Loucy (cell line): Measurements from ENCODE around the gene HHIP.

ENCODE experiments used
- H2AFZ ChIP-seq: fragments of 200-600 bp; sonication (generic); 2 replicates; pipeline ENCODE4 v1.6.0; 2016; ENCODE audit warnings: antibody characterized with exemption, mild to moderate bottlenecking, low read length, moderate library complexity
- H3F3A ChIP-seq: fragments of 200-600 bp; 2 replicates; pipeline ENCODE4 v1.6.0; 2016; ENCODE audit warnings: antibody characterized with exemption, low read depth, mild to moderate bottlenecking
- H3K27me3 ChIP-seq: fragments of 200-600 bp; sonication (generic); 2 replicates; pipeline ENCODE4 v1.6.1; 2014; ENCODE audit warnings: low read length, mild to moderate bottlenecking; ENCODE audit not compliant: insufficient read depth, poor library complexity, severe bottlenecking
- H3K36me3 ChIP-seq: fragments of 200-600 bp; sonication (generic); 2 replicates; pipeline ENCODE4 v1.6.1; 2016; ENCODE audit warnings: low read length; ENCODE audit not compliant: insufficient read depth
- H3K4me1 ChIP-seq: fragments of 200-600 bp; sonication (generic); 2 replicates; pipeline ENCODE4 v1.5.1; 2014; ENCODE audit warnings: low read length, mild to moderate bottlenecking; ENCODE audit not compliant: insufficient read depth, poor library complexity, severe bottlenecking
- H3K4me2 ChIP-seq: fragments of 200-600 bp; sonication (generic); 2 replicates; pipeline ENCODE4 v1.6.0; 2014; ENCODE audit warnings: antibody characterized with exemption, low read length, low read depth, mild to moderate bottlenecking; ENCODE audit not compliant: poor library complexity, severe bottlenecking
- H3K4me3 ChIP-seq: fragments of 200-600 bp; sonication (generic); 2 replicates; pipeline ENCODE4 v1.5.1; 2014; ENCODE audit warnings: low read length, mild to moderate bottlenecking, mixed read lengths; ENCODE audit not compliant: poor library complexity, severe bottlenecking
- H3K79me2 ChIP-seq: fragments of 200-600 bp; sonication (generic); 2 replicates; pipeline ENCODE4 v1.6.1; 2014; ENCODE audit warnings: low read length; ENCODE audit not compliant: insufficient read depth
- H3K9ac ChIP-seq: fragments of 200-600 bp; sonication (generic); 2 replicates; pipeline ENCODE4 v1.6.0; 2014; ENCODE audit warnings: mild to moderate bottlenecking, low read depth, low read length, moderate library complexity; ENCODE audit not compliant: poor library complexity, severe bottlenecking
- H3K9me2 ChIP-seq: fragments of 200-600 bp; sonication (generic); replicated peaks from 2 replicates; pipeline ENCODE4 v1.6.1; 2016; ENCODE audit warnings: low read depth, low read length, mixed read lengths
- H3K9me3 ChIP-seq: fragments of 200-600 bp; sonication (generic); 2 replicates; pipeline ENCODE4 v1.6.1; 2014; ENCODE audit warnings: mild to moderate bottlenecking, antibody characterized with exemption, low read length, low read depth; ENCODE audit not compliant: insufficient read depth
- H4K20me1 ChIP-seq: fragments of 200-600 bp; sonication (generic); 2 replicates; pipeline ENCODE4 v1.6.0; 2014; ENCODE audit warnings: antibody characterized with exemption, low read length, mild to moderate bottlenecking; ENCODE audit not compliant: insufficient read depth, poor library complexity, severe bottlenecking
- EZH2phosphoT487 ChIP-seq: fragments of 200-600 bp; IDR thresholded peaks from 2 replicates; pipeline ENCODE4 v1.6.1; 2018; ENCODE audit warnings: antibody characterized with exemption, mild to moderate bottlenecking, moderate library complexity, borderline replicate concordance
- TF ChIP-seq, protein P1 (sequence below): fragments of 200-600 bp; sonication (generic); conservative IDR thresholded peaks from 2 replicates; pipeline ENCODE4 v1.5.1; 2014; ENCODE audit warnings: mild to moderate bottlenecking, antibody characterized with exemption, low read length

The HHIP gene

DNA sequence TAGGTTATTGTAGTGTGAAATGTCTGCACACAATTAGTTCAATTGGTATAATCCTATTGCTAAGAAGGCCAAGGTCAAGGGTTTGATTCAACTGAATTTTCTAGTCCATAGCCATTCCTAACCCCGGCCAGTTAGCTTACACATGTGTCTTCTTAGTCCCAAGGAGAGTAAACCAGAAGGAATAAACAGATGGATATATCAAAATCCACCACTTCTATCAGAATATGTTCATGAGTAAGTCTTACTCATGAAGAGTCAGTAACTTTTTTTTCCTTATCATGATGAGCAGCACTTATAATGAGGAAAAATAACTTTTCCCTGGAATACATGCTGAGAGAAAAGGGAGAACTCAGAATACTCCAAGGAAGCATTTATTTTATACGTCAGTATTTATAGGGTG, 9.5 kb downstream of the HHIP start:
- H3K79me2 ChIP-seq: peaks cover 83% of the 10 kb centered on the region
- peaks cover 25% of the 10 kb centered on the region for H3F3A ChIP-seq
- H3K36me3 ChIP-seq: peaks cover 58% of the 10 kb centered on the region
- peak overlapping the region; percentile 84 for H3K4me3 ChIP-seq
- H3K4me1 ChIP-seq: peaks cover 89% of the 10 kb centered on the region
- H2AFZ ChIP-seq: no peak overlapping the region
- H3K9me2 ChIP-seq: no peaks in the 10 kb centered on the region
- peaks cover 8% of the 10 kb centered on the region for H4K20me1 ChIP-seq
- peak overlapping the region; percentile 92 for H3K4me2 ChIP-seq
- no peaks in the 10 kb centered on the region for H3K27me3 ChIP-seq
- TF ChIP-seq, protein P1, sequence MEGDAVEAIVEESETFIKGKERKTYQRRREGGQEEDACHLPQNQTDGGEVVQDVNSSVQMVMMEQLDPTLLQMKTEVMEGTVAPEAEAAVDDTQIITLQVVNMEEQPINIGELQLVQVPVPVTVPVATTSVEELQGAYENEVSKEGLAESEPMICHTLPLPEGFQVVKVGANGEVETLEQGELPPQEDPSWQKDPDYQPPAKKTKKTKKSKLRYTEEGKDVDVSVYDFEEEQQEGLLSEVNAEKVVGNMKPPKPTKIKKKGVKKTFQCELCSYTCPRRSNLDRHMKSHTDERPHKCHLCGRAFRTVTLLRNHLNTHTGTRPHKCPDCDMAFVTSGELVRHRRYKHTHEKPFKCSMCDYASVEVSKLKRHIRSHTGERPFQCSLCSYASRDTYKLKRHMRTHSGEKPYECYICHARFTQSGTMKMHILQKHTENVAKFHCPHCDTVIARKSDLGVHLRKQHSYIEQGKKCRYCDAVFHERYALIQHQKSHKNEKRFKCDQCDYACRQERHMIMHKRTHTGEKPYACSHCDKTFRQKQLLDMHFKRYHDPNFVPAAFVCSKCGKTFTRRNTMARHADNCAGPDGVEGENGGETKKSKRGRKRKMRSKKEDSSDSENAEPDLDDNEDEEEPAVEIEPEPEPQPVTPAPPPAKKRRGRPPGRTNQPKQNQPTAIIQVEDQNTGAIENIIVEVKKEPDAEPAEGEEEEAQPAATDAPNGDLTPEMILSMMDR: no peak
- no peak for TF ChIP-seq EZH2phosphoT487
- H3K9me3 ChIP-seq: no peaks in the 10 kb centered on the region
- H3K9ac ChIP-seq: peak overlapping the region; percentile 100

DNA sequence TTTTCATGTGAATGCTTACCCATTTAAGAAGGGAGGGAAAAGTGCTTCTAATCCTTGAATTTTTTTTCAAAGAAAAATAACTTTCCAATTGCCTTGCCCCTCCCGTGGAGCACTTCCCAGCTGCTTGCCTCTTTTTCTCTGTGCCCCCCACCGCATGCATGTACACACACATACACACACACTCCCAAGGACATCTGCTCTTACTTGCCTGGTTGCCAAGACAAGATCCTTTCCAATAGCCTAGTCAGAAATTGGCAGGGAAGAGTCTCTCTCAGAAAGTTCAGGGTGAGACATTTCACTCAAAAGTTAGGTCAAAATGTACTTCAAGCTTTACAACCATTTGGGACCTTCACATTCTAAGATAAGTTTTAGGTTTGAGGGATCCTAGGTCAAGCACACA, 10.9 kb downstream of the HHIP start:
- Histone ChIP-seq H3K27me3 (no peaks in the 10 kb centered on the region), H3K9me2 (no peaks in the 10 kb centered on the region), H3K9ac (peak overlapping the region; percentile 100), H4K20me1 (peaks cover 6% of the 10 kb centered on the region), H3K4me1 (peaks cover 96% of the 10 kb centered on the region), H2AFZ (no peak overlapping the region), H3K79me2 (peaks cover 83% of the 10 kb centered on the region), H3K4me3 (peak overlapping the region; percentile 84), H3K36me3 (peaks cover 70% of the 10 kb centered on the region), H3K9me3 (no peaks in the 10 kb centered on the region), H3F3A (peaks cover 26% of the 10 kb centered on the region), H3K4me2 (peak overlapping the region; percentile 92)
- no peak for TF ChIP-seq EZH2phosphoT487
- TF ChIP-seq, protein P1: no peak

DNA sequence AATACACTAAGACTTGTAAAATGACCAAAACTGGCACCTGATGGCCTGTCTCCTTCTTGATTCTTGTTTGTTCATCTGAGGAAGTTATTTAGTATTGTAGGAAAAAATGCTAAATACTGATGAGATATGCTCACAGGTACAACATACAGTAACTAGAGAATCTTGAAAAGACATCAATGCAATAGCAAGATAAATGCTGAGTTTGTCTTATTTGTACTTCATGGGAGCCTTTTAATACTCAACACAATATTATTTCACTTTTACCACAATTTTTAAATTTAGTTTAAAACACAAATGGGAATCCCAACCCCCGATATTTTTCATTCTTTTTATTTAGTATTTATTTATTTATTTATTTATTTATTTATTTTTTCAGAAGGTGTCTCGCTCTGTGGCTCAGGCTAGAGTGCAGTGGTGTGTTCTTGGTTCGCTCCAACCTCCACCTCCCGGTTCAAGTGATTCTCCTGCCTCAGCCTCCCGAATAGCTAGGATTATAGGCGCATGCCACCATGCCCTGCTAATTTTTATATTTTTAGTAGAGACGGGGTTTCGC, 12.1 kb downstream of the HHIP start:
- H3K9me3 ChIP-seq: no peaks in the 10 kb centered on the region

More for the DNA sequence above, 12.1 kb downstream of the HHIP start:
- Histone ChIP-seq H3K9me2 (no peaks in the 10 kb centered on the region), H4K20me1 (no peaks in the 10 kb centered on the region), H3K36me3 (peaks cover 73% of the 10 kb centered on the region), H3K4me1 (peaks cover 96% of the 10 kb centered on the region), H3K27me3 (no peaks in the 10 kb centered on the region), H3K79me2 (peaks cover 83% of the 10 kb centered on the region), H3F3A (peaks cover 26% of the 10 kb centered on the region), H3K4me3 (peak overlapping the region; percentile 71), H2AFZ (no peak overlapping the region), H3K4me2 (peak overlapping the region; percentile 92), H3K9ac (peak overlapping the region; percentile 100)
- TF ChIP-seq, protein P1: no peak
- no peak for TF ChIP-seq EZH2phosphoT487
